GM19397 (cell line): ENCODE data around the gene LYPD1.
"Not testable (repeated sequence)": the region's sequence is repeated elsewhere in the genome, so short reads cannot be mapped to it uniquely, and the experiment has no call there.

ENCODE experiments used
- ATAC-seq: cut with Tn5 transposase; IDR thresholded peaks from one replicate; pipeline ENCODE4 v1.9.1; 2021; ENCODE audit warnings: mild to moderate bottlenecking, moderate library complexity; ENCODE audit not compliant: unreplicated experiment

The LYPD1 gene, protein sequence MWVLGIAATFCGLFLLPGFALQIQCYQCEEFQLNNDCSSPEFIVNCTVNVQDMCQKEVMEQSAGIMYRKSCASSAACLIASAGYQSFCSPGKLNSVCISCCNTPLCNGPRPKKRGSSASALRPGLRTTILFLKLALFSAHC

GRCh38 chr2:132669908-132670495 lies at the start of gene LYPD1:
Gene LYPD1 (minus strand): TSS chr2:132670205. CDS start chr2:132669932, 273 bp downstream.
- ATAC-seq: no peak

GRCh38 chr2:132719480-132719879 lies 49.5 kb upstream of the LYPD1 start:
- no peak for ATAC-seq

- no peak for ATAC-seq
Measured at GRCh38 chr2:132716954-132717353, 46.9 kb upstream of the LYPD1 start.

- peak; percentile 89 for ATAC-seq
Measured at GRCh38 chr2:132715386-132716351, 45.7 kb upstream of the LYPD1 start.

DNA sequence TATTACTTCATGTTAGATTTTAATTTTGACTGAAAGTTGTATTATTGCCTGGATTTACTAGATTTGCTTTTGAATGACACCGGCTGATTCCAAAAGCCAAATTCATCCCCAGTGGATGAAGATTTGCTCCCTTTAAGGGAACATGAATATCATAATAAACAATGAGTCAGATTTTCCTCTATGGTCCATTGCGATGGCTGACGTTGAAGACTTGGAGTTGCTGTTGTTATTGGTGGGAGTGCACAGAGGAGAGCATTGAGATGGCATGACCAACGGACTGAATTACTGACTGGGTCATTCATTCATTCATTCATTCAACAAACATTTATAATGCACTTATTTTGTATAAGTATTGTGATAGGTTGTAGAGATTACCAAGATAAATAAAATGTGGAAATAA lies 33.4 kb upstream of the LYPD1 start:
- no peak for ATAC-seq

DNA sequence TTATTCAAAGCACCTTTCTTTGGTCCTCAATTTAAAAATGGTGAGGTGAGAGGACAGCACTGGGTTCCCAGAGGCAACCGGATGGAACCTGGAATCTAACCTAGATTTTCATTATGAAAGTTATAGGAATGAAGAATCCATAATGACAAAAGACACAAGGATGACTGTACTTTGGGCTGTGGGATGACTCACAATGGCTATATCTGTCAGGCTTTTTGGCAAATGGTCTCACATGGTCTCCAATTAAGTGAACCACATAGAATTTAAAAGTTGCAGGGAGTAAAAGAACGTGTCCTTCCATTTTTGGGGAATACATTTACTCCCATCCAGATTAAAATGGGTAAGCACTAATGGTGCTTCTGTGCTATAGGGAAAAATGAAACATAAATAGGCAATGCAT lies 31.8 kb upstream of the LYPD1 start:
- no peak for ATAC-seq

DNA sequence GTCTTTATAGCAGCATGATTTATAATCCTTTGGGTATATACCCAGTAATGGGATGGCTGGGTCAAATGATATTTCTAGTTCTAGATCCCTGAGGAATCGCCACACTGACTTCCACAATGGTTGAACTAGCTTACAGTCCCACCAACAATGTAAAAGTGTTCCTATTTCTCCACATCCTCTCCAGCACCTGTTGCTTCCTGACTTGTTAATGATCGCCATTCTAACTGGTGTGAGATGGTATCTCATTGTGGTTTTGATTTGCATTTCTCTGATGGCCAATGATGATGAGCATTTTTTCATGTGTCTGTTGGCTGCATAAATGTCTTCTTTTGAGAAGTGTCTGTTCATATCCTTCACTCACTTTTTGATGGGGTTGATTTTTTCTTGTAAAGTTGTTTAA lies 29.8 kb upstream of the LYPD1 start:
- ATAC-seq: not testable (repeated sequence)

DNA sequence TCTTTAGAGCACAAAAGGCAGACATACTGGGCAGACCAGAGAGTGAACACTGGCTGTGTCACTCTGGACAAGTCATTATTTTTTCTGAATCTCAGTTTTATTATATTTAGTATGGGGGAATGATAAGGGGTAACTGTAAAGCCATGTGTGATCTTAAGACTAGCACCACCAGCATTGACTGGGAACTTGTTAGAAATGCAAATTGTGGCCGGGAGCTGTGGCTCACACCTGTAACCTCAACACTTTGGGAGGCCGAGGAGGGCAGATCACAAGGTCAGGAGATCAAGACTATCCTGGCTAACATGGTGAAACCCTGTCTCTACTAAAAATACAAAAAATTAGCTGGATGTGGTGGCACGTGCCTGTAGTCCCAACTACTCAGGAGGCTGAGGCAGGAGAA lies 28.3 kb upstream of the LYPD1 start:
- ATAC-seq: not testable (repeated sequence)

GRCh38 chr2:132697556-132698205 lies 27.7 kb upstream of the LYPD1 start:
- no peak for ATAC-seq

DNA sequence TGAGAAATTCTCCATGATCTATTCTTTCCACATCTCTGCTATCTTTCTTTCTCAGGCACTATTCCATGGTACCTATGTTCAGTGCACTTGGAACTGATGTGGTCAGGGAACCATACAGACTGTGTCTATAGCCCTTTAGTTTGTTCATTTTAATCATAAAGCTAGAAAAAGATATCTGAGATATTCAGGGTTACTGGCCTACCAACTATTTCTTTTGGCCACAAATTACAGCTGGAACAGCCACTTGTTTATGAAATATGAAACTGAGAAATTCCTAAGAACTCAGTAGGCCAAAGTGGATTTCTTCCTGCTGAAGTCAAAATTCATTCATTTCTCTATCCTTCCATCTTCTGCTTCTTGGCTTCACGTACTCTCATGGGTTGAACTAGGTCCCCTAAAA lies 22.8 kb upstream of the LYPD1 start:
- no peak for ATAC-seq

GRCh38 chr2:132691556-132691955 lies 21.6 kb upstream of the LYPD1 start:
- ATAC-seq: no peak

GRCh38 chr2:132690664-132691303 lies 20.8 kb upstream of the LYPD1 start:
- no peak for ATAC-seq

GRCh38 chr2:132681766-132682165 lies 11.8 kb upstream of the LYPD1 start:
- ATAC-seq: no peak

- no peak for ATAC-seq
Measured at GRCh38 chr2:132680544-132680943, 10.5 kb upstream of the LYPD1 start.

DNA sequence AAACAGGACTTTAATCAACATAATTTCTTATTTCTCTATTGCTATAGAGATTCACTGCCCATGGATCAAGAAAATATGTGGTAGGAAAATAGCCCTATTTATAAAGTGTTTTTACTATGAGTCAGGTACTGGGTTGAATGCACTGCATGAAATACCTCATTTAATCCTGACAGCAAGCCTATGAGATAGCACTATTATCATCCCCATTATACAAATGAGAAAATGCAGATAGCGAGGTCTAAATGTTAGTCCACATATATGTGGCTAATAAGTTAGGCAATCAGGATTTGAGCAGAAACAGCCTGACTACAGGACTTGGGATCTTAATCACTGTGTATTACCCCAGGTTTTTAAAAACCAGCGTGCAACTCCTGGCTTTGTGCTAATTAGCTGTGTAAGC lies 8.5 kb upstream of the LYPD1 start:
- no peak for ATAC-seq

- no peak for ATAC-seq
Measured at GRCh38 chr2:132677661-132678060, 7.7 kb upstream of the LYPD1 start.

GRCh38 chr2:132676999-132677398 lies 7.0 kb upstream of the LYPD1 start:
- ATAC-seq: no peak

DNA sequence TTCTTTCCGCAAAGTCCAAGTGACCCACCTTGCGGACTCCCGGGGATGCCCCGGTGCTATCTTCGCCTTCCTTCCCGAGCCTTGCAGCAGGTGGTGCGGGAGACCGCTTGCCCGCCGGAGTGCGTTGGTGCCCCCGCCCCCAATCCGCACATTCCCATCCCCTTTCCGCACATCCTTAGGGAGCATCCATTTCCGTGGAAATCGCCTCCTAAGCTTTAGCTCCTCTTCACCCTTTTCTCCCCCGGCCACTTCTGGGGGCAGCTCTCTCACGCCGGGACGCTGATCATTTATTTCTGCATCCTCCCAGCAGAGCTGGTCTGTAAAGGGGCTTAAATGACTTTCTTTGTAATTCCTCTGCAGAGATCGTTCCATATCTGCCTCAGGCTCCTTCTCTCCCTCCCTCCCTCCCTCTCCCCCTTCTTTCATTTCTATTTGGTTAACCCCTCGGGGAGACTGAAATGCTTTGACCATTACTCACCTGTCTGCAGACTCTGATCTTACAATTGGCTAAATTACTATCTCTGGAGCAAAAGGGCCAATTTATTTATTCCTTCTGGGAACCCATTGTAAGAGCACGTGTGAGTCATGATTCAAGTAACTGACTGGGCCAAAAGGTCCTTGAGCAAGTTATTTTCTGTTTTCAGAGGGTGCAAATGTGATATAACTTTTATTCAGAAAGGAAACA lies 1.3 kb upstream of the LYPD1 start:
- no peak for ATAC-seq

GRCh38 chr2:132670496-132671150 lies 618 bp upstream of the LYPD1 start:
- ATAC-seq: no peak
